ENCODE results near the gene LRRC32. TPM values are rescaled to one million over a fixed set of nuclear protein-coding genes. Genes with fewer than 3 reads are reported as not detected.

Gene LRRC32
- total and polyA plus RNA-seq, 5 experiments from 2014 or later = 0.08 TPM; not detected in 4

- H3K27ac Mint-ChIP-seq = peak overlapping the region in 4 of 10 donors; percentile 17 to 35 (median 30)
- POLR2A ChIA-PET = no interaction called here
- DNase-seq (no peak), ATAC-seq (no peak)
- H3K27me3 Mint-ChIP-seq = peaks cover 11 to 26% (median 17%) of the 10 kb centered on the region in 5 donors
- no peaks in the 10 kb centered on the region for H3K36me3 Mint-ChIP-seq
- H3K4me3 Mint-ChIP-seq = peak overlapping the region; percentile 59 to 85 (median 69)
- H3K9me3 Mint-ChIP-seq = no peaks in the 10 kb centered on the region
- peaks cover 11 to 56% (median 25%) of the 10 kb centered on the region in 4 donors for H3K4me1 Mint-ChIP-seq
These were observed 1.2 kb upstream of the LRRC32 start for GRCh38 chr11:76671626-76672309.

- Mint-ChIP-seq H3K27me3 (peaks cover 11 to 26% (median 17%) of the 10 kb centered on the region in 5 donors), H3K27ac (peak overlapping the region in 3 of 10 donors; percentile 17 to 43 (median 35)), H3K9me3 (no peaks in the 10 kb centered on the region), H3K4me1 (peaks cover 11 to 60% (median 25%) of the 10 kb centered on the region in 4 donors), H3K4me3 (peak overlapping the region; percentile 59 to 85 (median 69)), H3K36me3 (no peaks in the 10 kb centered on the region)
- DNase-seq (peak in 1 of 10 donors; percentile 50), ATAC-seq (no peak)
- POLR2A ChIA-PET = no interaction called here
These were observed 668 bp upstream of the LRRC32 start for GRCh38 chr11:76671237-76671592.

GRCh38 chr11:76669901-76670484 lies 554 bp downstream of the LRRC32 start:
- H3K27me3 Mint-ChIP-seq = peaks cover 11 to 21% (median 17%) of the 10 kb centered on the region in 5 donors
- peaks cover 14 to 71% (median 34%) of the 10 kb centered on the region in 4 donors for H3K4me1 Mint-ChIP-seq
- peak overlapping the region in 1 of 10 donors; percentile 41 for H3K27ac Mint-ChIP-seq
- no peaks in the 10 kb centered on the region for H3K36me3 Mint-ChIP-seq
- peak in 1 of 10 donors; percentile 63 for DNase-seq
- H3K4me3 Mint-ChIP-seq = peak overlapping the region; percentile 68 to 86 (median 73)
- POLR2A ChIA-PET = no interaction called here
- no peak for ATAC-seq
- H3K9me3 Mint-ChIP-seq = no peaks in the 10 kb centered on the region

GRCh38 chr11:76668362-76669155 lies 2.0 kb downstream of the LRRC32 start:
- ATAC-seq (no peak), DNase-seq (peak in 1 of 10 donors; percentile 63)
- Mint-ChIP-seq H3K36me3 (no peaks in the 10 kb centered on the region), H3K27me3 (peaks cover 12 to 21% (median 19%) of the 10 kb centered on the region in 5 donors), H3K4me1 (peaks cover 19 to 82% (median 46%) of the 10 kb centered on the region in 4 donors), H3K4me3 (peak overlapping the region in 6 of 10 donors; percentile 26 to 70 (median 54)), H3K27ac (peak overlapping the region in 2 of 10 donors; percentile 8 to 15), H3K9me3 (no peaks in the 10 kb centered on the region)
- POLR2A ChIA-PET = interaction anchor here (0.7 kb wide), 1 partner anchor 273 kb away, joined by 3 read pairs; no protein-coding TSS in a partner anchor

GRCh38 chr11:76667856-76668255 lies 2.7 kb downstream of the LRRC32 start:
- ATAC-seq (no peak), DNase-seq (peak in 1 of 10 donors; percentile 40)
- Mint-ChIP-seq H3K27me3 (peaks cover 12 to 20% (median 19%) of the 10 kb centered on the region in 5 donors), H3K9me3 (no peaks in the 10 kb centered on the region), H3K4me3 (peak overlapping the region in 2 of 10 donors; percentile 33 to 66), H3K36me3 (no peaks in the 10 kb centered on the region), H3K4me1 (peaks cover 17 to 76% (median 41%) of the 10 kb centered on the region in 4 donors), H3K27ac (peak overlapping the region in 1 of 10 donors; percentile 15)
- POLR2A ChIA-PET = no interaction called here

GRCh38 chr11:76667271-76667818 lies 3.2 kb downstream of the LRRC32 start:
- peaks cover 15 to 72% (median 36%) of the 10 kb centered on the region in 4 donors for H3K4me1 Mint-ChIP-seq
- H3K27me3 Mint-ChIP-seq = peaks cover 10 to 20% (median 19%) of the 10 kb centered on the region in 5 donors
- peak in 1 of 10 donors; percentile 38 for DNase-seq
- no peaks in the 10 kb centered on the region for H3K9me3 Mint-ChIP-seq
- no peak overlapping the region for H3K4me3 Mint-ChIP-seq
- H3K36me3 Mint-ChIP-seq = no peaks in the 10 kb centered on the region
- peak overlapping the region in 1 of 10 donors; percentile 15 for H3K27ac Mint-ChIP-seq
- POLR2A ChIA-PET = no interaction called here
- ATAC-seq = no peak

- no peaks in the 10 kb centered on the region for H3K9me3 Mint-ChIP-seq
- no peak overlapping the region for H3K4me3 Mint-ChIP-seq
- no peaks in the 10 kb centered on the region for H3K36me3 Mint-ChIP-seq
- ATAC-seq = no peak
- DNase-seq = peak in 1 of 10 donors; percentile 26
- H3K27ac Mint-ChIP-seq = peak overlapping the region in 2 of 10 donors; percentile 35 to 51
- H3K4me1 Mint-ChIP-seq = peaks cover 14 to 67% (median 32%) of the 10 kb centered on the region in 4 donors
- H3K27me3 Mint-ChIP-seq = peaks cover 10 to 20% (median 19%) of the 10 kb centered on the region in 5 donors
- POLR2A ChIA-PET = no interaction called here
These were observed 3.7 kb downstream of the LRRC32 start for GRCh38 chr11:76666830-76667229.

GRCh38 chr11:76666408-76666807 lies 4.1 kb downstream of the LRRC32 start:
- Mint-ChIP-seq H3K27ac (peak overlapping the region in 2 of 10 donors; percentile 51 to 65), H3K27me3 (peaks cover 9 to 19% (median 15%) of the 10 kb centered on the region in 5 donors), H3K9me3 (no peaks in the 10 kb centered on the region), H3K4me1 (peaks cover 11 to 63% (median 28%) of the 10 kb centered on the region in 4 donors), H3K36me3 (no peaks in the 10 kb centered on the region), H3K4me3 (no peak overlapping the region)
- ATAC-seq (no peak), DNase-seq (peak in 1 of 10 donors; percentile 46)
- POLR2A ChIA-PET = no interaction called here

- H3K36me3 Mint-ChIP-seq = no peaks in the 10 kb centered on the region
- H3K9me3 Mint-ChIP-seq = no peaks in the 10 kb centered on the region
- H3K4me3 Mint-ChIP-seq = no peak overlapping the region
- H3K4me1 Mint-ChIP-seq = peaks cover 11 to 59% (median 24%) of the 10 kb centered on the region in 4 donors
- peaks cover 9 to 19% (median 14%) of the 10 kb centered on the region in 5 donors for H3K27me3 Mint-ChIP-seq
- POLR2A ChIA-PET = no interaction called here
- DNase-seq = peak in 1 of 10 donors; percentile 52
- H3K27ac Mint-ChIP-seq = no peak overlapping the region
- no peak for ATAC-seq
These were observed 4.6 kb downstream of the LRRC32 start for GRCh38 chr11:76665921-76666351.

GRCh38 chr11:76665172-76665571 lies 5.4 kb downstream of the LRRC32 start:
- H3K36me3 Mint-ChIP-seq = no peaks in the 10 kb centered on the region
- H3K4me1 Mint-ChIP-seq = peaks cover 11 to 59% (median 24%) of the 10 kb centered on the region in 4 donors
- ATAC-seq (peak in 1 of 2 donors; percentile 38), DNase-seq (peak in 1 of 10 donors; percentile 59)
- H3K27me3 Mint-ChIP-seq = peaks cover 9 to 19% (median 14%) of the 10 kb centered on the region in 5 donors
- no peaks in the 10 kb centered on the region for H3K9me3 Mint-ChIP-seq
- H3K4me3 Mint-ChIP-seq = peak overlapping the region in 5 of 10 donors; percentile 17 to 70 (median 57)
- peak overlapping the region in 9 of 10 donors; percentile 17 to 89 (median 79) for H3K27ac Mint-ChIP-seq
- POLR2A ChIA-PET = no interaction called here

GRCh38 chr11:76664578-76665061 lies 5.9 kb downstream of the LRRC32 start:
- ATAC-seq (peak; percentile 72 to 75), DNase-seq (peak in 3 of 10 donors; percentile 26 to 69 (median 28))
- H3K27ac Mint-ChIP-seq = peak overlapping the region; percentile 17 to 89 (median 80)
- peaks cover 4 to 13% (median 9%) of the 10 kb centered on the region in 5 donors for H3K27me3 Mint-ChIP-seq
- H3K4me1 Mint-ChIP-seq = peaks cover 11 to 53% (median 22%) of the 10 kb centered on the region in 4 donors
- H3K36me3 Mint-ChIP-seq = no peaks in the 10 kb centered on the region
- peak overlapping the region in 8 of 10 donors; percentile 8 to 70 (median 48) for H3K4me3 Mint-ChIP-seq
- POLR2A ChIA-PET = no interaction called here
- H3K9me3 Mint-ChIP-seq = no peaks in the 10 kb centered on the region
